CD14-positive monocyte (primary cell): ENCODE data around the gene MYH9. TPM values are rescaled to one million over a fixed set of nuclear protein-coding genes. Genes with fewer than 3 reads are reported as not detected.
A peak's percentile ranks its signal among the peaks of the same experiment; 100 is the strongest.

Experiments
- DNase-seq, 3 donors: peaks; one replicate each; pipeline ENCODE4 v3.0.0-alpha.2; 2011 to 2022
- H2AFZ ChIP-seq: 2 replicates; pipeline ENCODE4 v1.6.0; 2012; ENCODE audit warnings: mild to moderate bottlenecking, low read depth, low read length, inconsistent platforms; ENCODE audit not compliant: insufficient read depth, poor library complexity, severe bottlenecking
- H3K27ac ChIP-seq, 2 donors: 1 replicate in 1 of 2; 2 replicates in 1 of 2; pipeline ENCODE4 v1.5.1; 2012 to 2013; ENCODE audit warnings: low read length in 2 of 2, control low read depth in 1 of 2, inconsistent platforms in 1 of 2, low read depth in 1 of 2, mild to moderate bottlenecking in 1 of 2
- H3K27me3 ChIP-seq, 2 donors: one replicate each; pipeline versions ENCODE4 v1.6.0 to v1.6.1; 2011 to 2013; ENCODE audit warnings: low read length in 2 of 2; ENCODE audit not compliant: control insufficient read depth in 2 of 2, insufficient read depth in 2 of 2
- H3K36me3 ChIP-seq, 2 donors: replicated peaks in 1 of 2; 1 replicate in 1 of 2; 2 replicates in 1 of 2; pipeline versions ENCODE4 v1.5.1 to v1.6.1; 2012 to 2013; ENCODE audit warnings: low read length in 2 of 2, control low read depth in 1 of 2, inconsistent platforms in 1 of 2, mild to moderate bottlenecking in 1 of 2; ENCODE audit not compliant: insufficient read depth in 2 of 2, control insufficient read depth in 1 of 2
- H3K4me1 ChIP-seq, 2 donors: 1 replicate in 1 of 2; 2 replicates in 1 of 2; pipeline versions ENCODE4 v1.5.1 to v1.6.1; 2012 to 2013; ENCODE audit warnings: low read length in 2 of 2, control low read depth in 1 of 2, inconsistent platforms in 1 of 2, mild to moderate bottlenecking in 1 of 2, moderate library complexity in 1 of 2; ENCODE audit not compliant: insufficient read depth in 2 of 2, control insufficient read depth in 1 of 2
- H3K4me2 ChIP-seq: replicated peaks from 2 replicates; pipeline ENCODE3; 2012; ENCODE audit warnings: low read length, moderate library complexity, mild to moderate bottlenecking; ENCODE audit not compliant: poor library complexity, severe bottlenecking; ENCODE audit errors: extremely low read depth
- H3K4me3 ChIP-seq, 3 experiments: fragments of 200-600 bp in 1 of 3; sonication (generic) in 1 of 3; replicated peaks in 1 of 3; 1 replicate in 2 of 3; 2 replicates in 1 of 3; pipeline ENCODE4 v1.5.1; 2011 to 2013; ENCODE audit warnings: low read length in 3 of 3, mild to moderate bottlenecking in 3 of 3, control low read depth in 2 of 3, low read depth in 2 of 3, inconsistent platforms in 1 of 3, moderate library complexity in 1 of 3
- H3K79me2 ChIP-seq: 2 replicates; pipeline ENCODE4 v1.6.0; 2012; ENCODE audit warnings: mild to moderate bottlenecking, control low read depth, inconsistent platforms, low read length, moderate library complexity; ENCODE audit not compliant: insufficient read depth
- H3K9ac ChIP-seq: 2 replicates; pipeline ENCODE4 v1.6.0; 2017; ENCODE audit warnings: low read length, mild to moderate bottlenecking; ENCODE audit not compliant: insufficient read depth, poor library complexity, severe bottlenecking
- H3K9me3 ChIP-seq, 2 donors: replicated peaks in 1 of 2; 1 replicate in 1 of 2; 2 replicates in 1 of 2; pipeline versions ENCODE4 v1.5.1 to v1.6.1; 2012 to 2013; ENCODE audit warnings: low read length in 2 of 2, control low read depth in 1 of 2; ENCODE audit not compliant: control insufficient read depth in 1 of 2, insufficient read depth in 1 of 2
- H4K20me1 ChIP-seq: 2 replicates; pipeline ENCODE4 v1.6.0; 2012; ENCODE audit warnings: mild to moderate bottlenecking, low read length, control low read depth, moderate library complexity; ENCODE audit not compliant: insufficient read depth
- H3K27ac Mint-ChIP-seq, 7 donors: one replicate each; pipeline ENCODE4 v1.8.0; 2020; ENCODE audit warnings: mild to moderate bottlenecking in 7 of 7, mixed read lengths in 7 of 7, moderate library complexity in 6 of 7, inconsistent platforms in 2 of 7
- H3K27me3 Mint-ChIP-seq, 3 donors: one replicate each; pipeline ENCODE4 v1.8.0; 2021 to 2022; ENCODE audit warnings: low read depth in 3 of 3, mild to moderate bottlenecking in 3 of 3, mixed read lengths in 3 of 3, moderate library complexity in 3 of 3, inconsistent platforms in 1 of 3
- H3K36me3 Mint-ChIP-seq, 2 donors: one replicate each; pipeline ENCODE4 v1.8.0; 2020; ENCODE audit warnings: mixed read lengths in 2 of 2, inconsistent platforms in 1 of 2, mild to moderate bottlenecking in 1 of 2
- H3K4me1 Mint-ChIP-seq: one replicate; pipeline ENCODE4 v1.8.0; 2020; ENCODE audit warnings: mild to moderate bottlenecking, mixed read lengths
- H3K4me3 Mint-ChIP-seq, 2 donors: one replicate each; pipeline ENCODE4 v1.8.0; 2020; ENCODE audit warnings: mild to moderate bottlenecking in 2 of 2, mixed read lengths in 2 of 2, moderate library complexity in 1 of 2
- H3K9me3 Mint-ChIP-seq, 7 donors: one replicate each; pipeline ENCODE4 v1.8.0; 2020 to 2022; ENCODE audit warnings: mixed read lengths in 7 of 7, mild to moderate bottlenecking in 6 of 7, moderate library complexity in 6 of 7, inconsistent platforms in 2 of 7
- WGBS: methylation state at CpG from one replicate; pipeline ENCODE4 v1.1.5; 2013; ENCODE audit warnings: missing lambda C conversion rate; ENCODE audit not compliant: insufficient coverage; 5-methylcytosine and 5-hydroxymethylcytosine counted together
- intact Hi-C, 2 donors: fragments of 100-400 bp; cut with micrococcal nuclease; formaldehyde crosslinking; loops; one replicate each; pipeline versions ENCODE4 v1.15.0 to v1.15.1; 2023
- polyA plus RNA-seq, 3 donors: library from polyadenylated mRNA; depleted of rRNA in 1 of 3; unstranded in 2 of 3; stranded (reverse) in 1 of 3; fragments of 300-500 nt in 2 of 3; fragments of >200 nt in 1 of 3; fragmentation: Illumina TruSeq in 2 of 3; gene quantifications; 1 replicate in 2 of 3; 2 replicates in 1 of 3; pipeline ENCODE4 v1.2.3, GENCODE V29; 2012 to 2021
- TF ChIP-seq, protein P1 (sequence below): fragments of 200-600 bp; IDR thresholded peaks from one replicate; pipeline ENCODE4 v1.8.0; 2022; ENCODE audit warnings: antibody characterized with exemption, mild to moderate bottlenecking

The MYH9 gene
- polyA plus RNA-seq, 3 donors, result 35.6 to 163 (median 79.5) TPM

DNA sequence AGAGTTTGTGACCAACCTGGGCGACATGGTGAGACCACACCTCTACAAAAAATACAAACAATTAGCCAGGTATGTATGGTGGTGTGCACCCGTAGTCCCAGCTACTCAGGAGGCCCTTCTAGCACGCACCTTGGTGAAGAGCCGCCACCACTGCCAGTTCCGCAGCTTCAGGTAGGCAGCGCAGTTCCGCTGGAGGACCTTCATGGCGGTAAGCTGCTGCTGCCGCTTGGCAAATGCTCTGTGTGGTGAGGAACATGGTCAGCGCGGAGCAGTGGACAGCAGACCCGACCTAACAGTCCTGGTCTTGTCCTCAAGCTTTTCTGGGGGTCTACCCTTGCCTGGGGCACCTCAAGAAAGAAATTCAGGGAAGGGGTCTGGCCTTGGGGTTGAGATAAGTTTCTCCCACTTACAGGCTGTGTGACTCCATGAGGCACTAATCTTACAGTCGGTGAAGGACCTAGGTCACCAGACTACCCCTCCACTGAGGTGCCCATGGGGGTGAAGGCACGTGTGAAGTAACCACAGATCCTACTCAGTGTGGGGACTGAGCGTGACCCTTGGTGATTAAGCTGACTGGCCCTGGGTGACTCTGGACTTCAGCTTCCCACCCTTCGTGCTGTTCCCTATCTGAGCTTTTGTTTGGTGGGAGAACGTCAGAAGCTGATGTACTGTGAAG is 85.2 kb downstream of the MYH9 start:
- WGBS, result 94% methylated on average over 14 of the region's 17 CpGs
- Mint-ChIP-seq H3K4me1 (no peaks in the 10 kb centered on the region), H3K4me3 (no peak overlapping the region), H3K9me3 (no peaks in the 10 kb centered on the region), H3K27me3 (no peaks in the 10 kb centered on the region), H3K36me3 (peaks cover 89 to 100% of the 10 kb centered on the region in 2 donors), H3K27ac (peak overlapping the region in 3 of 7 donors; percentile 20 to 78 (median 57))
- intact Hi-C loops, result no loop called here
- Histone ChIP-seq H3K4me1 (no peaks in the 10 kb centered on the region), H3K27ac (peak overlapping the region in 1 of 2 donors; percentile 18), H3K36me3 (peaks cover 99 to 100% of the 10 kb centered on the region in 2 donors), H3K4me3 (no peak overlapping the region), H2AFZ (no peak overlapping the region), H3K4me2 (no peak overlapping the region), H3K27me3 (no peaks in the 10 kb centered on the region), H4K20me1 (peaks cover 100% of the 10 kb centered on the region), H3K9ac (no peak overlapping the region), H3K9me3 (no peaks in the 10 kb centered on the region), H3K79me2 (peaks cover 80% of the 10 kb centered on the region)
- DNase-seq, result no peak
- TF ChIP-seq, protein P1, sequence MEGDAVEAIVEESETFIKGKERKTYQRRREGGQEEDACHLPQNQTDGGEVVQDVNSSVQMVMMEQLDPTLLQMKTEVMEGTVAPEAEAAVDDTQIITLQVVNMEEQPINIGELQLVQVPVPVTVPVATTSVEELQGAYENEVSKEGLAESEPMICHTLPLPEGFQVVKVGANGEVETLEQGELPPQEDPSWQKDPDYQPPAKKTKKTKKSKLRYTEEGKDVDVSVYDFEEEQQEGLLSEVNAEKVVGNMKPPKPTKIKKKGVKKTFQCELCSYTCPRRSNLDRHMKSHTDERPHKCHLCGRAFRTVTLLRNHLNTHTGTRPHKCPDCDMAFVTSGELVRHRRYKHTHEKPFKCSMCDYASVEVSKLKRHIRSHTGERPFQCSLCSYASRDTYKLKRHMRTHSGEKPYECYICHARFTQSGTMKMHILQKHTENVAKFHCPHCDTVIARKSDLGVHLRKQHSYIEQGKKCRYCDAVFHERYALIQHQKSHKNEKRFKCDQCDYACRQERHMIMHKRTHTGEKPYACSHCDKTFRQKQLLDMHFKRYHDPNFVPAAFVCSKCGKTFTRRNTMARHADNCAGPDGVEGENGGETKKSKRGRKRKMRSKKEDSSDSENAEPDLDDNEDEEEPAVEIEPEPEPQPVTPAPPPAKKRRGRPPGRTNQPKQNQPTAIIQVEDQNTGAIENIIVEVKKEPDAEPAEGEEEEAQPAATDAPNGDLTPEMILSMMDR, result no peak

DNA sequence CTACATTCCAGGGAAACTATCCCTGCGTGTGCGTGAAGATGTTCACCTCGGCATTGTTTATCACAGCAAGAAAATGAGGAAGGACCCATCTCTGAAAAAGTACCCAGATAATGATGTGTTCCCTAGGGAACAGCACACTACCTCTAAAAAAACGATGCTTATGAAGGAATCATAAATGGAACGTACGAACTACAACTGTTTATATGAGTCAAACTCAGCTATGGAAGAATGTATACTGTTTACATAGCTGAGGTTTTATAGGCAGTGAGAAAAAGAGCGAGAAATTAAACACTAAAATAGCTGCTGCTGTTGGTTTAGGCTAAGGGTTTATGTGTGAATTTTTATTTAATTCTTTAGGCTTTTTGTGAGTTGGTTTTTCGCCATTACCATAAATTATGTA is 85.9 kb downstream of the MYH9 start:
- TF ChIP-seq, protein P1, result no peak
- no peak overlapping the region for H3K4me3 ChIP-seq
- H3K27ac Mint-ChIP-seq, result peak overlapping the region in 2 of 7 donors; percentile 8 to 20
- no peak overlapping the region for H3K9ac ChIP-seq
- H2AFZ ChIP-seq, result no peak overlapping the region
- H3K9me3 Mint-ChIP-seq, result no peaks in the 10 kb centered on the region
- peaks cover 100% of the 10 kb centered on the region for H4K20me1 ChIP-seq
- no peaks in the 10 kb centered on the region for H3K4me1 Mint-ChIP-seq
- 100% methylated on average over 3 of the region's 8 CpGs for WGBS
- H3K27me3 Mint-ChIP-seq, result no peaks in the 10 kb centered on the region
- intact Hi-C loops, result loop anchor here (1.0 kb wide), 2 partner anchors 168 to 169 kb away; no protein-coding TSS in a partner anchor
- H3K27ac ChIP-seq, result peak overlapping the region in 1 of 2 donors; percentile 53
- peaks cover 90 to 100% of the 10 kb centered on the region in 2 donors for H3K36me3 Mint-ChIP-seq
- H3K79me2 ChIP-seq, result peaks cover 81% of the 10 kb centered on the region
- peaks cover 99 to 100% of the 10 kb centered on the region in 2 donors for H3K36me3 ChIP-seq
- no peak for DNase-seq
- no peak overlapping the region for H3K4me2 ChIP-seq
- no peaks in the 10 kb centered on the region for H3K27me3 ChIP-seq
- no peaks in the 10 kb centered on the region for H3K9me3 ChIP-seq
- H3K4me3 Mint-ChIP-seq, result no peak overlapping the region
- no peaks in the 10 kb centered on the region for H3K4me1 ChIP-seq
